H9 (cell line): Measurements from ENCODE around the gene P3H2. TPM values are rescaled to one million over a fixed set of nuclear protein-coding genes. Genes with fewer than 3 reads are reported as not detected.
A peak's percentile ranks its signal among the peaks of the same experiment; 100 is the strongest.

ENCODE experiments used
- DNase-seq: peaks from one replicate; pipeline ENCODE4 v3.0.0-alpha.2; 2017
- H2AFZ ChIP-seq: one replicate; pipeline ENCODE4 v1.6.1; 2013; ENCODE audit warnings: mild to moderate bottlenecking, low read length, control low read depth, moderate library complexity
- H2AK5ac ChIP-seq: 2 replicates; pipeline ENCODE4 v1.6.1; 2013; ENCODE audit warnings: low read length, control low read depth, mixed read lengths; ENCODE audit not compliant: insufficient read length
- H2BK120ac ChIP-seq: one replicate; pipeline ENCODE4 v1.6.1; 2013; ENCODE audit warnings: low read depth, mild to moderate bottlenecking, low read length, control low read depth, inconsistent platforms; ENCODE audit not compliant: poor library complexity, severe bottlenecking
- H2BK12ac ChIP-seq: 2 replicates; pipeline ENCODE4 v1.6.1; 2013; ENCODE audit warnings: low read length, control low read depth, mixed read lengths, low read depth; ENCODE audit not compliant: insufficient read length
- H2BK15ac ChIP-seq: 2 replicates; pipeline ENCODE4 v1.6.1; 2013; ENCODE audit warnings: low read depth, low read length, control low read depth
- H2BK20ac ChIP-seq: one replicate; pipeline ENCODE4 v1.6.1; 2013; ENCODE audit warnings: low read depth, mild to moderate bottlenecking, low read length, control low read depth, inconsistent platforms; ENCODE audit not compliant: poor library complexity, severe bottlenecking
- H2BK5ac ChIP-seq: 2 replicates; pipeline ENCODE4 v1.6.1; 2013; ENCODE audit warnings: low read length, control low read depth, mixed read lengths; ENCODE audit not compliant: insufficient read length
- H3K14ac ChIP-seq: 2 replicates; pipeline ENCODE4 v1.6.1; 2013; ENCODE audit warnings: low read length, control low read depth; ENCODE audit not compliant: insufficient read depth
- H3K18ac ChIP-seq: 2 replicates; pipeline ENCODE4 v1.6.1; 2013; ENCODE audit warnings: low read depth, mild to moderate bottlenecking, mixed read lengths, low read length, control low read depth; ENCODE audit not compliant: insufficient read length
- H3K23ac ChIP-seq: 2 replicates; pipeline ENCODE4 v1.6.1; 2013; ENCODE audit warnings: low read length, control low read depth, mixed read lengths, low read depth; ENCODE audit not compliant: insufficient read length
- H3K23me2 ChIP-seq: 2 replicates; pipeline ENCODE4 v1.6.1; 2013; ENCODE audit warnings: low read depth, mild to moderate bottlenecking, mixed read lengths, low read length, control low read depth; ENCODE audit not compliant: insufficient read length, poor library complexity, severe bottlenecking
- H3K27ac ChIP-seq: 2 replicates; pipeline ENCODE4 v1.5.1; 2013; ENCODE audit warnings: low read length, control low read depth, mixed read lengths, low read depth; ENCODE audit not compliant: insufficient read length
- H3K27me3 ChIP-seq: 2 replicates; pipeline ENCODE4 v1.6.1; 2013; ENCODE audit warnings: low read length, control low read depth, inconsistent platforms; ENCODE audit not compliant: insufficient read depth
- H3K4ac ChIP-seq: 2 replicates; pipeline ENCODE4 v1.6.1; 2013; ENCODE audit warnings: low read depth, mild to moderate bottlenecking, control low read depth, inconsistent platforms, low read length, moderate library complexity
- H3K4me1 ChIP-seq: 2 replicates; pipeline ENCODE4 v1.6.1; 2013; ENCODE audit warnings: low read length, control low read depth, inconsistent platforms; ENCODE audit not compliant: insufficient read depth
- H3K4me2 ChIP-seq: 2 replicates; pipeline ENCODE4 v1.6.1; 2013; ENCODE audit warnings: low read length, control low read depth, mixed read lengths; ENCODE audit not compliant: insufficient read length, insufficient read depth
- H3K56ac ChIP-seq: 2 replicates; pipeline ENCODE4 v1.6.1; 2013; ENCODE audit warnings: low read depth, mild to moderate bottlenecking, mixed read lengths, low read length, control low read depth; ENCODE audit not compliant: insufficient read length
- H3K79me1 ChIP-seq: 2 replicates; pipeline ENCODE4 v1.6.1; 2013; ENCODE audit warnings: low read depth, mild to moderate bottlenecking, moderate library complexity, low read length, control low read depth, inconsistent platforms; ENCODE audit not compliant: insufficient read depth, poor library complexity, severe bottlenecking
- H3K79me2 ChIP-seq: 2 replicates; pipeline ENCODE4 v1.6.1; 2013; ENCODE audit warnings: low read length, control low read depth, inconsistent platforms; ENCODE audit not compliant: insufficient read depth
- H3K9ac ChIP-seq: 2 replicates; pipeline ENCODE4 v1.6.1; 2013; ENCODE audit warnings: low read length, control low read depth, mixed read lengths; ENCODE audit not compliant: insufficient read length; ENCODE audit errors: extremely low read depth
- H3K9me3 ChIP-seq: one replicate; pipeline ENCODE4 v1.6.1; 2013; ENCODE audit warnings: low read depth, low read length, inconsistent platforms; ENCODE audit not compliant: control insufficient read depth
- H3T11ph ChIP-seq: one replicate; pipeline ENCODE4 v1.6.1; 2013; ENCODE audit warnings: mild to moderate bottlenecking, low read length, control low read depth, inconsistent platforms
- H4K20me1 ChIP-seq: one replicate; pipeline ENCODE4 v1.6.1; 2013; ENCODE audit not compliant: control insufficient read depth, insufficient read length, insufficient read depth
- H4K5ac ChIP-seq: 2 replicates; pipeline ENCODE4 v1.6.1; 2013; ENCODE audit warnings: low read depth, mild to moderate bottlenecking, mixed read lengths, low read length, control low read depth; ENCODE audit not compliant: insufficient read length
- H4K8ac ChIP-seq: replicated peaks from 2 replicates; pipeline ENCODE4 v1.6.1; 2013; ENCODE audit warnings: low read length, control low read depth, mixed read lengths, low read depth; ENCODE audit not compliant: insufficient read length
- H4K91ac ChIP-seq: 2 replicates; pipeline ENCODE4 v1.6.1; 2013; ENCODE audit warnings: low read depth, mild to moderate bottlenecking, moderate library complexity, mixed read lengths, low read length, control low read depth; ENCODE audit not compliant: insufficient read length
- H3K27ac Mint-ChIP-seq, 3 experiments: 2 replicates in 2 of 3; 3 replicates in 1 of 3; pipeline ENCODE4 v1.8.0; 2020 to 2021; ENCODE audit warnings: mixed read lengths in 3 of 3, mild to moderate bottlenecking in 1 of 3, moderate library complexity in 1 of 3
- H3K27me3 Mint-ChIP-seq: 2 replicates; pipeline ENCODE4 v1.8.0; 2021; ENCODE audit warnings: low read depth, mild to moderate bottlenecking, moderate library complexity, mixed read lengths
- H3K36me3 Mint-ChIP-seq, 3 experiments: 2 replicates in 2 of 3; 3 replicates in 1 of 3; pipeline ENCODE4 v1.8.0; 2020 to 2021; ENCODE audit warnings: low read depth in 3 of 3, mixed read lengths in 3 of 3; ENCODE audit not compliant: insufficient read depth in 1 of 3
- H3K4me1 Mint-ChIP-seq, 2 experiments: 2 replicates each; pipeline ENCODE4 v1.8.0; 2020; ENCODE audit warnings: mixed read lengths in 2 of 2
- H3K4me3 Mint-ChIP-seq, 2 experiments: 2 replicates in 1 of 2; 3 replicates in 1 of 2; pipeline ENCODE4 v1.8.0; 2020 to 2021; ENCODE audit warnings: mild to moderate bottlenecking in 2 of 2, mixed read lengths in 2 of 2, moderate library complexity in 1 of 2
- H3K9me3 Mint-ChIP-seq, 2 experiments: 2 replicates in 1 of 2; 3 replicates in 1 of 2; pipeline ENCODE4 v1.8.0; 2020; ENCODE audit warnings: mild to moderate bottlenecking in 2 of 2, mixed read lengths in 2 of 2, moderate library complexity in 1 of 2
- WGBS: extraction: QIAGEN DNeasy Blood & Tissue Kit; methylation state at CpG from one replicate; pipeline ENCODE4 v1.1.7; 2013; ENCODE audit warnings: missing lambda C conversion rate, low lambda C conversion rate, mixed read lengths; ENCODE audit not compliant: insufficient read length; ENCODE audit errors: extremely low coverage; 5-methylcytosine and 5-hydroxymethylcytosine counted together
- total RNA-seq: library from RNA; stranded (reverse); gene quantifications from 2 replicates; pipeline ENCODE4 v1.2.1, GENCODE V29; 2021
- TF ChIP-seq, protein P1 (sequence below): fragments of 200-600 bp; sonication (generic); conservative IDR thresholded peaks from 3 replicates; pipeline ENCODE4 v1.8.0; 2021; ENCODE audit warnings: antibody characterized with exemption, mild to moderate bottlenecking

P3H2 gene
- total RNA-seq, 1 experiment from 2014 or later, result 41.5 TPM

DNA sequence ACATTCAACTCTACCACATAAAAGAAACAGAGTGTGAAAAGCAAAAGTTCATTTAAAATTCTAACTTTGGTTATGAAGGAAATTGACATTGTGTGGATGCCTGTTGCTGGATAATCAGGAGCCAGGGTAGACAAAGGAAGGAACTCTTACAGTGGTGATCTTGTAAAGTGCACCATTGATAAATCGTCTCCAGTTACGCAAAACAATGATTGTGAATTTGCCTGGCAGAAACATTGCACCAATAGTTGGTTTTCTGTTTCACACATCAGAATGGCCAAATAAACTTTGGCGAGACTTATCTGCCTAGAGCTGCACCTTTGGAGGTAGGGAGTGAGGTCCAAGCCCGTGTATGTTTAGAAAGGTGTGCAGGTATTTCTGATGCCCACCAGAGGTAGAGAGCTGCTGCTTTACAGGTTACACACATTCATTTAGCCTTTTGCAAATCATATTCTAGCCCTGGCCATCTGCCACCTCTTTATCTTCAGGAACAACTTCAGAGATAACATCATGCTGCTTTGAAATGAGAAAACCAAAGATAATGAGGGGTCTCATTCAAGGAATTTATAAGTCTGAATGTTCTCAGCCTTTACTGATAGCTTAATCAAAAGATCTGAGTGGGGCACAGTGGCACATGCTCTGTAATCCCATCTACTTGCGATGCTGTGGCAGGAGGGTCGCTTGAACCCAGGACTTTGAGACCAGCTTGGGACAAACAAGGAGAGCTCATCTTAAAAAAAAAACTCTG lies 47.4 kb upstream of the P3H2 start:
- Histone ChIP-seq H2BK20ac (no peak overlapping the region), H3K56ac (no peak overlapping the region), H3K9me3 (no peaks in the 10 kb centered on the region), H3K23ac (no peak overlapping the region), H3K79me2 (no peaks in the 10 kb centered on the region), H3K79me1 (no peaks in the 10 kb centered on the region), H3K23me2 (no peaks in the 10 kb centered on the region), H3K14ac (no peak overlapping the region), H2BK5ac (no peak overlapping the region), H3K27ac (no peak overlapping the region), H3K4me2 (no peak overlapping the region), H2BK12ac (no peak overlapping the region), H4K91ac (no peak overlapping the region), H3K27me3 (no peaks in the 10 kb centered on the region), H4K5ac (no peak overlapping the region), H2AFZ (peak overlapping the region; percentile 56), H3K4me1 (no peaks in the 10 kb centered on the region; the same call in 1 of the 2 replicates), H3K4ac (no peak overlapping the region), H3T11ph (no peak overlapping the region), H4K8ac (no peak overlapping the region), H3K18ac (no peak overlapping the region), H4K20me1 (no peaks in the 10 kb centered on the region), H2BK120ac (no peak overlapping the region), H3K9ac (no peak overlapping the region), H2BK15ac (no peak overlapping the region), H2AK5ac (no peak overlapping the region)
- TF ChIP-seq, protein P1, sequence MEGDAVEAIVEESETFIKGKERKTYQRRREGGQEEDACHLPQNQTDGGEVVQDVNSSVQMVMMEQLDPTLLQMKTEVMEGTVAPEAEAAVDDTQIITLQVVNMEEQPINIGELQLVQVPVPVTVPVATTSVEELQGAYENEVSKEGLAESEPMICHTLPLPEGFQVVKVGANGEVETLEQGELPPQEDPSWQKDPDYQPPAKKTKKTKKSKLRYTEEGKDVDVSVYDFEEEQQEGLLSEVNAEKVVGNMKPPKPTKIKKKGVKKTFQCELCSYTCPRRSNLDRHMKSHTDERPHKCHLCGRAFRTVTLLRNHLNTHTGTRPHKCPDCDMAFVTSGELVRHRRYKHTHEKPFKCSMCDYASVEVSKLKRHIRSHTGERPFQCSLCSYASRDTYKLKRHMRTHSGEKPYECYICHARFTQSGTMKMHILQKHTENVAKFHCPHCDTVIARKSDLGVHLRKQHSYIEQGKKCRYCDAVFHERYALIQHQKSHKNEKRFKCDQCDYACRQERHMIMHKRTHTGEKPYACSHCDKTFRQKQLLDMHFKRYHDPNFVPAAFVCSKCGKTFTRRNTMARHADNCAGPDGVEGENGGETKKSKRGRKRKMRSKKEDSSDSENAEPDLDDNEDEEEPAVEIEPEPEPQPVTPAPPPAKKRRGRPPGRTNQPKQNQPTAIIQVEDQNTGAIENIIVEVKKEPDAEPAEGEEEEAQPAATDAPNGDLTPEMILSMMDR, result no peak
- Mint-ChIP-seq H3K9me3 (peaks cover 5% of the 10 kb centered on the region in 2 experiments; a peak in 4 of 5 replicates), H3K27me3 (no peaks in the 10 kb centered on the region), H3K4me3 (no peak overlapping the region), H3K27ac (0 out of 7 replicates have a peak overlapping the region, but pooled peaks of 1 of the 3 experiments have one; percentile 54), H3K4me1 (peaks cover 18 to 28% of the 10 kb centered on the region in 2 experiments), H3K36me3 (peaks cover 0 to 6% (median 5%) of the 10 kb centered on the region in 3 experiments; a peak in 3 of 7 replicates)
- DNase-seq, result no peak
- no CpG with 5 or more reads among the region's 6 CpGs for WGBS
